Measurements from ENCODE around the gene SLC22A17.

DNA sequence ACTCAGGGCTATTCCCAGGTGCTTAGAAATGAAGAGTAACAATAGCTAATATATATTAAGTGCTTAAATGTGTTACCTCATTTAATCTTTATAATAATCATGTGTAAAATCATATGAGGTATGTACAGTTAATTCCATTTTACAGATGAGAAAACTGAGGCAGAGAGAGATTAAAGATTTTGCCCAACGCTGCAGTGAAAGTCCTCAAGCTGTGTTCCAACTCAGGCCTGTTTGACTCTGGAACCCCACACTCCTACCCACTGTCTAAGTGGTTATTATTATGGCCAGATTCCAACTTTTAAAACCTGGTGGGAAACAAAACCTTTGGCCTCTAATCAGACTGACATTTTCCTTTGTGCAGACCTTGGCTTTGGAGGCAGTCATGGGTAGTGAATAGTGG is 34.3 kb upstream of the SLC22A17 start:
- TF ChIP-seq CTCF (IDR thresholded peaks at IDR 0.05) = no peak
- TF ChIP-seq POLR2A (IDR thresholded peaks at IDR 0.05) = no peak

All from tibial nerve (tissue), 3 donors.